C4-2B (cell line): ENCODE results near the gene MAP3K6.

Experiments
- CTCF ChIP-seq: fragments of 450-650 bp; conservative IDR thresholded peaks from 2 replicates; pipeline ENCODE4 v1.5.1; 2017; ENCODE audit warnings: mild to moderate bottlenecking
- ZFX ChIP-seq: fragments of 450-650 bp; IDR thresholded peaks from 2 replicates; pipeline ENCODE4 v1.6.1; 2017

- TF ChIP-seq CTCF: peak; percentile 97
- TF ChIP-seq ZFX: no peak; the same call in 1 of the 2 replicates
Observed at GRCh38 chr1:27357281-27358037, 9.3 kb downstream of the MAP3K6 start.
